ENCODE results near the gene GNAZ.

- TF ChIP-seq CTCF (IDR thresholded peaks at IDR 0.05) (no peak), EZH2 (IDR thresholded peaks at IDR 0.05; ENCODE audit: borderline replicate concordance, insufficient read depth, low read depth, low read length, poor library complexity, severe bottlenecking) (no peak)
Observed at GRCh38 chr22:23098230-23098705, 27.9 kb downstream of the GNAZ start.

Data from B cell (primary cell).